ENCODE data around the gene SPA17.

GRCh38 chr11:124640666-124641065 is 33.0 kb upstream of the SPA17 start:
- no peak for TF ChIP-seq POLR2A (IDR thresholded peaks at IDR 0.05; ENCODE audit: low read depth, low read length)
- no peak for TF ChIP-seq TAF1 (IDR thresholded peaks at IDR 0.05; ENCODE audit: borderline replicate concordance, low read depth, low read length)
- no peak for TF ChIP-seq POLR2AphosphoS5 (IDR thresholded peaks at IDR 0.05; ENCODE audit: low read depth, low read length)
